Stimulated activated CD4-positive, alpha-beta T cell treated with anti-CD3 and anti-CD28 coated beads, Interleukin-12 subunit alpha, Interleukin-12 subunit beta, amount 100 ng/mL, for 4 hours (primary cell): ENCODE results near the gene HUWE1.
A peak's percentile ranks its signal among the peaks of the same experiment; 100 is the strongest.
"Not testable (repeated sequence)": the region's sequence is repeated elsewhere in the genome, so short reads cannot be mapped to it uniquely, and the experiment has no call there.

Experiments used
- DNase-seq: peaks from one replicate; pipeline ENCODE4 v3.0.0-alpha.2; 2020

Gene HUWE1, protein sequence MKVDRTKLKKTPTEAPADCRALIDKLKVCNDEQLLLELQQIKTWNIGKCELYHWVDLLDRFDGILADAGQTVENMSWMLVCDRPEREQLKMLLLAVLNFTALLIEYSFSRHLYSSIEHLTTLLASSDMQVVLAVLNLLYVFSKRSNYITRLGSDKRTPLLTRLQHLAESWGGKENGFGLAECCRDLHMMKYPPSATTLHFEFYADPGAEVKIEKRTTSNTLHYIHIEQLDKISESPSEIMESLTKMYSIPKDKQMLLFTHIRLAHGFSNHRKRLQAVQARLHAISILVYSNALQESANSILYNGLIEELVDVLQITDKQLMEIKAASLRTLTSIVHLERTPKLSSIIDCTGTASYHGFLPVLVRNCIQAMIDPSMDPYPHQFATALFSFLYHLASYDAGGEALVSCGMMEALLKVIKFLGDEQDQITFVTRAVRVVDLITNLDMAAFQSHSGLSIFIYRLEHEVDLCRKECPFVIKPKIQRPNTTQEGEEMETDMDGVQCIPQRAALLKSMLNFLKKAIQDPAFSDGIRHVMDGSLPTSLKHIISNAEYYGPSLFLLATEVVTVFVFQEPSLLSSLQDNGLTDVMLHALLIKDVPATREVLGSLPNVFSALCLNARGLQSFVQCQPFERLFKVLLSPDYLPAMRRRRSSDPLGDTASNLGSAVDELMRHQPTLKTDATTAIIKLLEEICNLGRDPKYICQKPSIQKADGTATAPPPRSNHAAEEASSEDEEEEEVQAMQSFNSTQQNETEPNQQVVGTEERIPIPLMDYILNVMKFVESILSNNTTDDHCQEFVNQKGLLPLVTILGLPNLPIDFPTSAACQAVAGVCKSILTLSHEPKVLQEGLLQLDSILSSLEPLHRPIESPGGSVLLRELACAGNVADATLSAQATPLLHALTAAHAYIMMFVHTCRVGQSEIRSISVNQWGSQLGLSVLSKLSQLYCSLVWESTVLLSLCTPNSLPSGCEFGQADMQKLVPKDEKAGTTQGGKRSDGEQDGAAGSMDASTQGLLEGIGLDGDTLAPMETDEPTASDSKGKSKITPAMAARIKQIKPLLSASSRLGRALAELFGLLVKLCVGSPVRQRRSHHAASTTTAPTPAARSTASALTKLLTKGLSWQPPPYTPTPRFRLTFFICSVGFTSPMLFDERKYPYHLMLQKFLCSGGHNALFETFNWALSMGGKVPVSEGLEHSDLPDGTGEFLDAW (N-terminal part only)

GRCh38 chrX:53686151-53686885 lies at the start of gene HUWE1:
HUWE1 (minus strand) TSS chrX:53686719; CDS start chrX:53654107, 32,612 bp downstream.
- DNase-seq = peak; percentile 85

GRCh38 chrX:53732797-53733196 lies 46.3 kb upstream of the HUWE1 start:
- no peak for DNase-seq

DNA sequence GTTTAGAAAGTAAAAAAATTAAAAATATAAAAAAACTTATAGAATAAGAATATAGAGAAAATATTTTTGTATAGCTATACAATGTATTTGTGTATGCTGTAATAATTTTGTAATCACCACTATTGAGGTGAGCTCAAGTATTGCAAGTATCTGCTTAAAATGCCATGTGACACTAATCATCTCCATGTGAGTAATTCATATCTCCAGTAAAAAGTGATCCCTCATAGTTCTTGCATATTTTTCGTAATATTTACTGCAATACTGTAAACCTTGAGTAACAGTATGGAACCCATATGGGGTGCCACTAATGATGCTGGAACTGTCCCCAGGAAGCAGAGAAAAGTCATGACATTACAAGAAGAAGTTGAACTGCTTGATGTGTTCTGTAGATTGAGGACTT lies 43.2 kb upstream of the HUWE1 start:
- no peak for DNase-seq

GRCh38 chrX:53728506-53728905 lies 42.0 kb upstream of the HUWE1 start:
- DNase-seq = no peak

DNA sequence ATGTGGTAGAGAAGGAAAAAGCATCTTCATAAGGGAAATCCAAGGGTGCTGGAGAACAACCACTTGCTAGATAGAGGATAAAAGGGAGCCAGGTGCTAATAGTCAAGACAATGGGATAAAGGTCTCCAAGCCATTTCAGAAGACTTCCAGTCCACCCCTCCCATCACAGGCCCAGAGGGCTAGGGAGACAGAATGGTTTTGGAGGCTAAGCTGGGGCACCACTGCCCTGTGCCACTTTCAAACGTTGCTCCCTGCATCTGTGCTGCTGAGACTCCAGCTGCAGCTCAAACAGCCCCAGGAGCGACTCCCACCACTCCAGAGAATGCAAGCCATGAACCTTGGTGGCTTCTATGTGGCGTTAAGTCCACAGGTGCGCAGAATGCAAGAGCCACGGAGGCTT lies 38.4 kb upstream of the HUWE1 start:
- no peak for DNase-seq

- DNase-seq = no peak
Measured at GRCh38 chrX:53723381-53723780, 36.9 kb upstream of the HUWE1 start.

- DNase-seq = not testable (repeated sequence)
Measured at GRCh38 chrX:53721610-53722009, 35.1 kb upstream of the HUWE1 start.

DNA sequence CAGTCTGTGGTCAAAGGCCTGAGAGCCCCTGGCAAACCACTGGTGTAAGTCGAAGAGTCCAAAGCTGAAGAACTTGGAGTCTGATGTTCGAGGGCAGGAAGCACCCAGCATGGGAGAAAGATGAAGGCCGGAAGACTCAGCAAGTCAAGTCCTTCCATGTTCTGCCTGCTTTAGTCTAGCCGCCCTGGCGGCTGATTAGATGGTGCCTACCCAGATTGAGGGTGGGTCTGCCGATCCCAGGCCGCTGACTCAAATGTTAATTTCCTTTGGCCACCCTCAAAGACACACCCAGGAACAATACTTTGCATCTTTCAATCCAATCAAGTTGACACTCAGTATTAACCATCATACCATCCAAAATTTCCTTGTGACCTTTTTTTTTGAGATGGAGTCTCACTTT lies 33.1 kb upstream of the HUWE1 start:
- DNase-seq = not testable (repeated sequence)

DNA sequence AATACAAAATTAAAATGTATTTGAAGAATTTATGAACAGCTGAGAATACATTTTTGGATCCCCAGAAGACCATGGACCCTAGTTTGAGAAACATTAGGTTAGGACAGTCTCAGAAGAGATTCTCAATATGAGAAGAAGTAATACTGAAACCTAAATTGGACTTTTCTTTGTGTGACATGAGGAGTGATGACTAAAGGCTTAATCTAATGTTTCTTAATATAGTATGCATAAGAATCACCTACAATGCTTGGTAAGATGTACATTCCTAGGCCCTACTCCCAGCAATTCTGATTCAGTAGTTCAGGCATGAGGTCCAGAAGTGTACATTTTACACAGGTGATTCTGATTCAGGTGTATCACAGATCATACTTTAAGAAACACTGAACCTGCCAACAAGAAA lies 31.6 kb upstream of the HUWE1 start:
- DNase-seq = no peak

DNA sequence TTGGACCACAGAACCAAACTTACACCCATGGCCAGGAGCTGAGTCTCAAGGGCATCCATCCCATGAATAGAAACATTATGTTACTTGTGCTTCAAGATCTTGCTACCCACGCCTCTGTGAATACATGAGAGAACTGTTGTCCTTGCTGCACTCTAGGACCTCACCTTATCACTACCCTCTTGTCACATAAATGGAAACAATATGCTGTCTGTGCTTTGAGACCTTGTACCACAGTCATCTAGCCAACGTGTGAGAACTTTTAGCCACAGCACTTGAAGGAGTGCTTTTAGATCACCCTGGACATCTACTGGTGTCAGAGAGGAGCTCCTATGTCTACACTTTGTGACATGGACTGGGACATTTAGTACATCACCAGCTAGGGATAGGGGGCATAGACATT lies 30.7 kb upstream of the HUWE1 start:
- DNase-seq = no peak

- peak; percentile 21 for DNase-seq
Measured at GRCh38 chrX:53716328-53717088, 30.0 kb upstream of the HUWE1 start.

DNA sequence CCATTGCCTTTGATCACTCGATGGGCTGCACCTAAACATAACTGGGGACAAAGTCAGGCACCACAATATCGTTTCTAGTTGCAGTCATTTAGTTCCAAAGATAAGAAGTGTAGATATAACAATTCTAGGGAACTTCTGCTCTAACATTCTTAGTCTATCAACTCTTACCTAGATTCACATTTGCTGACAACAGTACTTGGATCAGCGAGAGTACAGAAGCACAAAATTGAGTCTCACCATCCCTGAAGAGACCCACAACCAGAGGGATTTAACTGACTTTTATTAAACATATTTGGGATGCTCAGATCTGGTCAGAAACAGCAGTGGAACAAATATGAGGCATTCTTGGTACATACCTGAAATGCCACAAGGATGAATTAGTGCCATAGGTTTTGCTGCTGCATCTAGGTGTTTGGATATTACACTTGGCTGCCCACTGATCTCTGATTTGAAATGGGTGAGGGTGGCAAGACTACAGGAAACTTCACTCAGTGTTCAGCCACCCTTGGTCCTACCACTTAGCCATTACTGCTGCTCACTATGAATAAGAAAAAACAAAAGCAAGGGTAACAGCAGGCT lies 28.9 kb upstream of the HUWE1 start:
- no peak for DNase-seq

- peak; percentile 44 for DNase-seq
Measured at GRCh38 chrX:53714580-53715345, 28.2 kb upstream of the HUWE1 start.

- DNase-seq = no peak
Measured at GRCh38 chrX:53713987-53714579, 27.6 kb upstream of the HUWE1 start.

DNA sequence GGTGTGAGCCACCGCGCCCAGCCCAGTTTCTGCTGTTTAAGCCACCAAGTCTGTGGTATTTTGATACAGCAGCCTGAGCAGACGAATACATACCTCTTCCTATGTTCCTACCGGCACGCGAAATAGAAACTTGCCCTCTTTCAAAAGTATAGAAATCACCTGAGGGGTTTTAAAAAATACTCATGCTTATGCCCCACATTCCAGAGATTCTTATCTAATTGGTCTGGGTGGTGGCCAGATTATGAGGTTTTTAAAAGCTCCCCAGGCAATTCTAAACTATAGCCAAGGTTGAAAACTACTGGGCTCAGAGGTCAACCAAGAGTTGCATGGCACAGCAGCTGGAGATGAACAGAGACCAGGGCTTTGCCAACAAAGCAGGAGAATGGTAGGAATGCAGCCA lies 24.9 kb upstream of the HUWE1 start:
- DNase-seq = no peak

- DNase-seq = no peak
Measured at GRCh38 chrX:53704854-53705253, 18.3 kb upstream of the HUWE1 start.

DNA sequence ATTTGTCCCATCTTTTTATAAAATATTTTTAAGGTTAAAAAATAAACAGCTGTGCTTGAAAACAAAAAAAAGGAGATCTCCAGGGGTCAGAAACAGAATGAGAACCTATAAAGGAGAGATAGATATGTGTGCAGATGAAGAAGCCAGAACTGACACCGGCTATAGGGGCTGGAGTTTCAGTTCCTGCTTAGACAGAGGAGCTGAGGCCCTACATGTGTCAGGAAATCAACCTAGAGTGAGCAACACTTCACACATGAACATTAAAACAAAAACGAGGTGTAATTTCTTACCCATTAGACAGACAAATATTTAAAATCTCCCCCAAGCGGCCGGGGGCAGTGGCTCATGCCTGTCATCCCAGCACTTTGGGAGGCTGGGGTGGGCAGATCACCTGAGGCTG lies 17.8 kb upstream of the HUWE1 start:
- DNase-seq = no peak

- DNase-seq = no peak
Measured at GRCh38 chrX:53695946-53696549, 9.5 kb upstream of the HUWE1 start.

- no peak for DNase-seq
Measured at GRCh38 chrX:53694642-53695041, 8.1 kb upstream of the HUWE1 start.

GRCh38 chrX:53688300-53688699 lies 1.8 kb upstream of the HUWE1 start:
- DNase-seq = no peak
